SU-DHL-6 (cell line): ENCODE data around the gene ARHGEF3.

ENCODE experiments used
- EZH2phosphoT487 ChIP-seq: fragments of 200-600 bp; sonication (generic), shearing (Covaris generic); conservative IDR thresholded peaks from 2 replicates; pipeline ENCODE4 v1.6.1; 2018; ENCODE audit warnings: mild to moderate bottlenecking, antibody characterized with exemption, low read length, moderate library complexity, mixed read lengths
- TF ChIP-seq, protein P1 (sequence below): fragments of 200-600 bp; sonication (generic); IDR thresholded peaks from one replicate; pipeline ENCODE4 v1.5.1; 2017; ENCODE audit warnings: antibody characterized with exemption, mild to moderate bottlenecking, low read length, moderate library complexity; ENCODE audit not compliant: insufficient read depth, poor library complexity, severe bottlenecking

DNA sequence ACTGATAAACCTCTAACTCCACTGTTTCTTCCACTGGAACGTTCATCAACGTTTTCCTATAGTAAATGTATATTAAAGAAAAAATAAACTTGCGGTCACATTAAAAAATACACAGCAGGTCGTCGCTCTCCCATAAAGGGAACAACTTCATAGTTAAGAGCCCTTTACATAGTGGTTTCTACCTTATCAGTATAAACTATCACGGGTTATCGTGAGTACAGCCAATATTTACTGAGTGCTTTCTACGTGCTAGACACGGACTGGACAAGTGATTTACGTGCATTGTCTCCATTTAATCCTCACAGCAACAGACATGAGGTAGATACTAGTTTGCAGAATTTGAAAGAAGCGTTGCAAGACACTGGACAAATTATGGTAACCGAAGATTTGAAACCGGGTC lies 117.7 kb downstream of the ARHGEF3 start:
- TF ChIP-seq, protein P1, sequence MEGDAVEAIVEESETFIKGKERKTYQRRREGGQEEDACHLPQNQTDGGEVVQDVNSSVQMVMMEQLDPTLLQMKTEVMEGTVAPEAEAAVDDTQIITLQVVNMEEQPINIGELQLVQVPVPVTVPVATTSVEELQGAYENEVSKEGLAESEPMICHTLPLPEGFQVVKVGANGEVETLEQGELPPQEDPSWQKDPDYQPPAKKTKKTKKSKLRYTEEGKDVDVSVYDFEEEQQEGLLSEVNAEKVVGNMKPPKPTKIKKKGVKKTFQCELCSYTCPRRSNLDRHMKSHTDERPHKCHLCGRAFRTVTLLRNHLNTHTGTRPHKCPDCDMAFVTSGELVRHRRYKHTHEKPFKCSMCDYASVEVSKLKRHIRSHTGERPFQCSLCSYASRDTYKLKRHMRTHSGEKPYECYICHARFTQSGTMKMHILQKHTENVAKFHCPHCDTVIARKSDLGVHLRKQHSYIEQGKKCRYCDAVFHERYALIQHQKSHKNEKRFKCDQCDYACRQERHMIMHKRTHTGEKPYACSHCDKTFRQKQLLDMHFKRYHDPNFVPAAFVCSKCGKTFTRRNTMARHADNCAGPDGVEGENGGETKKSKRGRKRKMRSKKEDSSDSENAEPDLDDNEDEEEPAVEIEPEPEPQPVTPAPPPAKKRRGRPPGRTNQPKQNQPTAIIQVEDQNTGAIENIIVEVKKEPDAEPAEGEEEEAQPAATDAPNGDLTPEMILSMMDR, result no peak
- TF ChIP-seq EZH2phosphoT487, result no peak
